Measurements from ENCODE around the gene EDRF1. TPM values are rescaled to one million over a fixed set of nuclear protein-coding genes. Genes with fewer than 3 reads are reported as not detected.

EDRF1 gene
- total and polyA plus RNA-seq, 2 of the 8 experiments (the other 6 are each of a cell fraction or from before 2014, with no cell fraction given): 19.9 to 37.8 TPM

- Histone ChIP-seq H3K79me1 (ENCODE audit: low read depth, low read length) (no peaks in the 10 kb centered on the region), H4K91ac (replicated peaks; ENCODE audit: insufficient read length, low read length) (no peak overlapping the region), H2AFZ (ENCODE audit: low read length) (no peak overlapping the region), H3K4ac (replicated peaks; ENCODE audit: insufficient read length, low read depth, low read length) (no peak overlapping the region), H2BK20ac (ENCODE audit: low read length) (no peak overlapping the region), H2AK5ac (ENCODE audit: low read depth, low read length) (no peak overlapping the region), H3K56ac (replicated peaks; ENCODE audit: insufficient read length, low read depth, low read length) (no peak overlapping the region), H4K8ac (ENCODE audit: extremely low read depth, insufficient read depth, low read length) (no peak overlapping the region), H3K9ac (replicated peaks in 1 of 4; ENCODE audit: extremely low read depth in 1 of 4, low read depth in 3 of 4, low read length in 3 of 4) (no peak overlapping the region), H3K4me3 (ENCODE audit: extremely low read depth in 1 of 4, insufficient read depth in 2 of 4, low read depth in 3 of 4, low read length in 4 of 4) (no peak overlapping the region), H3K23me2 (ENCODE audit: low read depth, low read length) (no peaks in the 10 kb centered on the region), H3K4me2 (ENCODE audit: insufficient read depth in 1 of 2, low read depth in 2 of 2, low read length in 2 of 2) (no peak overlapping the region), H3K18ac (ENCODE audit: extremely low read depth, low read length) (no peak overlapping the region), H2BK12ac (ENCODE audit: low read depth, low read length) (no peak overlapping the region), H3K36me3 (ENCODE audit: control insufficient read depth in 2 of 4, insufficient read depth in 4 of 4, low read length in 3 of 4) (no peaks in the 10 kb centered on the region; a peak in 2 of 8 replicates), H2BK15ac (ENCODE audit: low read length) (no peak overlapping the region), H2BK120ac (replicated peaks; ENCODE audit: low read depth, low read length) (no peak overlapping the region), H3K23ac (ENCODE audit: insufficient read length) (no peak overlapping the region), H4K5ac (ENCODE audit: insufficient read length, low read depth, low read length) (no peak overlapping the region), H3K14ac (ENCODE audit: insufficient read length) (no peak overlapping the region), H3K9me3 (ENCODE audit: insufficient read depth in 2 of 2, low read depth in 1 of 2, low read length in 1 of 2) (no peaks in the 10 kb centered on the region), H4K20me1 (replicated peaks in 1 of 2; ENCODE audit: control insufficient read depth in 1 of 2, insufficient read depth in 2 of 2, low read length in 2 of 2) (peaks cover 0 to 2% of the 10 kb centered on the region in 2 experiments), H3K4me1 (replicated peaks in 1 of 4; ENCODE audit: control insufficient read depth in 3 of 4, insufficient read depth in 4 of 4, low read length in 3 of 4) (no peaks in the 10 kb centered on the region; a peak in 1 of 7 replicates), H3K79me2 (ENCODE audit: control insufficient read depth in 1 of 2, insufficient read depth in 2 of 2, low read length in 2 of 2) (no peaks in the 10 kb centered on the region), H3K27ac (ENCODE audit: low read depth, low read length) (no peak overlapping the region), H2BK5ac (ENCODE audit: low read depth, low read length) (no peak overlapping the region), H3K27me3 (replicated peaks in 1 of 4; ENCODE audit: control insufficient read depth in 3 of 4, extremely low read depth in 1 of 4, insufficient read depth in 3 of 4, low read length in 3 of 4) (no peaks in the 10 kb centered on the region)
- CTCF ChIA-PET (ENCODE audit: partially characterized antibody): interaction anchor here (0.6 kb wide), 1 partner anchor 51 kb away, joined by 4 read pairs; no protein-coding TSS in a partner anchor
- TF ChIP-seq RNF2 (IDR thresholded peaks at IDR 0.05; ENCODE audit: borderline replicate concordance, low read depth, low read length, missing control alignments, poor library complexity, severe bottlenecking): no peak
- no peak for TF ChIP-seq KDM4A (IDR thresholded peaks at IDR 0.05; ENCODE audit: low read depth, low read length, severe bottlenecking)
- no peak for TF ChIP-seq BACH1 (IDR thresholded peaks at IDR 0.05; ENCODE audit: low read length)
- no peak for TF ChIP-seq USF2 (IDR thresholded peaks at IDR 0.05; ENCODE audit: low read length)
- TF ChIP-seq ATF2 (IDR thresholded peaks at IDR 0.05; ENCODE audit: low read length): no peak
- TF ChIP-seq SP2 (IDR thresholded peaks at IDR 0.05; ENCODE audit: low read length): no peak
- TF ChIP-seq TBP (IDR thresholded peaks at IDR 0.05; ENCODE audit: low read depth, low read length): no peak
- TF ChIP-seq ASH2L (IDR thresholded peaks at IDR 0.05; ENCODE audit: low read length): no peak
- TF ChIP-seq ZNF274 (IDR thresholded peaks at IDR 0.05; ENCODE audit: borderline replicate concordance, extremely low read depth, low read length): no peak
- no peak for TF ChIP-seq CHD1 (IDR thresholded peaks at IDR 0.05; ENCODE audit: low read depth, low read length)
- WGBS, 2 experiments (ENCODE audit: extremely low coverage in 1 of 2, insufficient coverage in 1 of 2, insufficient read length in 1 of 2, insufficient replicate concordance in 2 of 2, low coverage in 1 of 2, low lambda C conversion rate in 2 of 2, missing lambda C conversion rate in 1 of 2): 84% methylated on average over 9 of the region's 9 CpGs; no CpG with 5 or more reads in 1 of the 2 experiments
- FAIRE-seq (no peak), DNase-seq (ENCODE audit: low read depth in 1 of 2, low spot score in 2 of 2) (no peak)
- POLR2A ChIA-PET (ENCODE audit: partially characterized antibody): interaction anchor here (1.0 to 1.2 kb wide), 2 partner anchors 11 to 12 kb away, joined by 3 to 4 read pairs; no protein-coding TSS in a partner anchor
Observed at GRCh38 chr10:125785791-125786190, 66.3 kb downstream of the EDRF1 start.
